CD4-positive, CD25-positive, alpha-beta regulatory T cell (primary cell): ENCODE measurements around the gene NMB. TPM values are rescaled to one million over a fixed set of nuclear protein-coding genes. Genes with fewer than 3 reads are reported as not detected.

Experiments used
- ATAC-seq, 2 donors: fragments of 150-1000 bp; cut with Tn5 transposase; one replicate each; pipeline ENCODE4 v1.10.0; 2021; ENCODE audit warnings: low read depth in 2 of 2, moderate number of reproducible peaks in 2 of 2, moderate library complexity in 1 of 2
- DNase-seq, 3 donors: peaks; one replicate each; pipeline versions ENCODE4 v3.0.0 to v3.0.0-alpha.2; 2012 to 2022; ENCODE audit warnings: mixed read lengths in 1 of 3
- H3K27ac ChIP-seq: one replicate; pipeline ENCODE4 v1.7.0; 2013; ENCODE audit warnings: mild to moderate bottlenecking, low read length; ENCODE audit not compliant: insufficient read depth, poor library complexity, severe bottlenecking
- H3K27me3 ChIP-seq: one replicate; pipeline ENCODE4 v1.7.0; 2013; ENCODE audit warnings: low read length; ENCODE audit not compliant: control insufficient read depth, insufficient read depth
- H3K36me3 ChIP-seq: one replicate; pipeline ENCODE4 v1.7.0; 2013; ENCODE audit warnings: mild to moderate bottlenecking, low read length, moderate library complexity; ENCODE audit not compliant: control insufficient read depth, insufficient read depth
- H3K4me1 ChIP-seq: 2 replicates; pipeline ENCODE4 v1.7.0; 2013; ENCODE audit warnings: mild to moderate bottlenecking, low read length; ENCODE audit not compliant: insufficient read depth, control insufficient read depth, poor library complexity, severe bottlenecking
- H3K4me3 ChIP-seq: one replicate; pipeline ENCODE4 v1.7.0; 2013; ENCODE audit warnings: low read depth, mild to moderate bottlenecking, low read length, moderate library complexity
- H3K9me3 ChIP-seq, 2 experiments: 1 replicate in 1 of 2; 2 replicates in 1 of 2; pipeline ENCODE4 v1.7.0; 2013; ENCODE audit warnings: low read length in 2 of 2, mild to moderate bottlenecking in 1 of 2, moderate library complexity in 1 of 2; ENCODE audit not compliant: control insufficient read depth in 2 of 2
- H3K27ac Mint-ChIP-seq, 3 donors: one replicate each; pipeline ENCODE4 v1.8.0; 2020 to 2022; ENCODE audit warnings: mild to moderate bottlenecking in 3 of 3, mixed read lengths in 3 of 3, moderate library complexity in 2 of 3
- H3K27me3 Mint-ChIP-seq: one replicate; pipeline ENCODE4 v1.8.0; 2022; ENCODE audit warnings: mild to moderate bottlenecking, mixed read lengths
- H3K36me3 Mint-ChIP-seq: one replicate; pipeline ENCODE4 v1.8.0; 2020; ENCODE audit warnings: mixed read lengths
- H3K4me1 Mint-ChIP-seq, 4 donors: one replicate each; pipeline ENCODE4 v1.8.0; 2020 to 2022; ENCODE audit warnings: mixed read lengths in 4 of 4, mild to moderate bottlenecking in 1 of 4
- H3K4me3 Mint-ChIP-seq, 4 donors: one replicate each; pipeline ENCODE4 v1.8.0; 2020 to 2022; ENCODE audit warnings: mild to moderate bottlenecking in 4 of 4, mixed read lengths in 4 of 4, moderate library complexity in 3 of 4
- H3K9me3 Mint-ChIP-seq, 7 donors: one replicate each; pipeline ENCODE4 v1.8.0; 2020 to 2022; ENCODE audit warnings: mixed read lengths in 7 of 7, mild to moderate bottlenecking in 3 of 7, moderate library complexity in 2 of 7
- polyA plus RNA-seq, 4 donors: library from polyadenylated mRNA; unstranded; fragments of 300-500 nt; fragmentation: Illumina TruSeq; gene quantifications; one replicate each; pipeline ENCODE4 v1.2.3, GENCODE V29; 2021
- total RNA-seq: library from RNA; stranded (reverse); gene quantifications from one replicate; pipeline ENCODE4 v1.2.3, GENCODE V29; 2022

The NMB gene
- total and polyA plus RNA-seq, 5 donors from 2014 or later = 2.2 to 7.1 (median 6.4) TPM

- peaks cover 42% of the 10 kb centered on the region for H3K36me3 Mint-ChIP-seq
- H3K36me3 ChIP-seq = peaks cover 24% of the 10 kb centered on the region
- peaks cover 0 to 12% (median 3%) of the 10 kb centered on the region in 4 donors for H3K4me1 Mint-ChIP-seq
- H3K4me3 ChIP-seq = no peak overlapping the region
- H3K27me3 Mint-ChIP-seq = no peaks in the 10 kb centered on the region
- no peak for DNase-seq
- peaks cover 18 to 24% of the 10 kb centered on the region in 2 experiments for H3K9me3 ChIP-seq
- H3K27ac ChIP-seq = no peak overlapping the region
- H3K27ac Mint-ChIP-seq = peak overlapping the region in 1 of 3 donors; percentile 58
- no peak for ATAC-seq
- H3K4me1 ChIP-seq = no peaks in the 10 kb centered on the region
- H3K27me3 ChIP-seq = no peaks in the 10 kb centered on the region
- peaks cover 0 to 20% (median 3%) of the 10 kb centered on the region in 7 donors for H3K9me3 Mint-ChIP-seq
- no peak overlapping the region for H3K4me3 Mint-ChIP-seq
These were observed 32.9 kb downstream of the NMB start for GRCh38 chr15:84625123-84625522.

GRCh38 chr15:84624359-84624758, 33.6 kb downstream of the NMB start:
- H3K9me3 Mint-ChIP-seq = peaks cover 0 to 23% (median 3%) of the 10 kb centered on the region in 7 donors
- Histone ChIP-seq H3K4me3 (no peak overlapping the region), H3K9me3 (peaks cover 20 to 24% of the 10 kb centered on the region in 2 experiments), H3K36me3 (peaks cover 24% of the 10 kb centered on the region), H3K27ac (no peak overlapping the region), H3K4me1 (no peaks in the 10 kb centered on the region), H3K27me3 (no peaks in the 10 kb centered on the region)
- no peaks in the 10 kb centered on the region for H3K27me3 Mint-ChIP-seq
- peaks cover 0 to 8% (median under 1%) of the 10 kb centered on the region in 4 donors for H3K4me1 Mint-ChIP-seq
- no peak overlapping the region for H3K4me3 Mint-ChIP-seq
- DNase-seq (no peak), ATAC-seq (no peak)
- H3K36me3 Mint-ChIP-seq = peaks cover 46% of the 10 kb centered on the region
- no peak overlapping the region for H3K27ac Mint-ChIP-seq

- Histone ChIP-seq H3K27me3 (no peaks in the 10 kb centered on the region), H3K4me1 (no peaks in the 10 kb centered on the region), H3K27ac (no peak overlapping the region), H3K4me3 (no peak overlapping the region), H3K9me3 (peaks cover 20 to 24% of the 10 kb centered on the region in 2 experiments), H3K36me3 (peaks cover 24% of the 10 kb centered on the region)
- Mint-ChIP-seq H3K4me1 (peaks cover 0 to 2% (median under 1%) of the 10 kb centered on the region in 4 donors), H3K9me3 (peaks cover 0 to 23% (median 3%) of the 10 kb centered on the region in 7 donors), H3K4me3 (no peak overlapping the region), H3K27ac (no peak overlapping the region), H3K27me3 (no peaks in the 10 kb centered on the region), H3K36me3 (peaks cover 43% of the 10 kb centered on the region)
- DNase-seq (no peak), ATAC-seq (no peak)
These were observed 36.5 kb downstream of the NMB start for GRCh38 chr15:84621358-84621979.

GRCh38 chr15:84620626-84621025, 37.4 kb downstream of the NMB start:
- peaks cover 20 to 24% of the 10 kb centered on the region in 2 experiments for H3K9me3 ChIP-seq
- no peaks in the 10 kb centered on the region for H3K27me3 ChIP-seq
- no peak for DNase-seq
- Mint-ChIP-seq H3K9me3 (peaks cover 0 to 23% (median 3%) of the 10 kb centered on the region in 7 donors), H3K27me3 (no peaks in the 10 kb centered on the region), H3K36me3 (peaks cover 48% of the 10 kb centered on the region), H3K27ac (no peak overlapping the region), H3K4me1 (peaks cover under 1 to 3% (median 2%) of the 10 kb centered on the region in 4 donors), H3K4me3 (no peak overlapping the region)
- peaks cover 24% of the 10 kb centered on the region for H3K36me3 ChIP-seq
- no peak overlapping the region for H3K27ac ChIP-seq
- no peak for ATAC-seq
- no peak overlapping the region for H3K4me3 ChIP-seq
- H3K4me1 ChIP-seq = no peaks in the 10 kb centered on the region

- no peak overlapping the region for H3K4me3 Mint-ChIP-seq
- H3K27ac ChIP-seq = no peak overlapping the region
- H3K4me1 ChIP-seq = no peaks in the 10 kb centered on the region
- H3K36me3 ChIP-seq = peaks cover 10% of the 10 kb centered on the region
- H3K9me3 ChIP-seq = peaks cover 10 to 11% of the 10 kb centered on the region in 2 experiments
- H3K4me1 Mint-ChIP-seq = peaks cover 4 to 9% (median 6%) of the 10 kb centered on the region in 4 donors
- H3K27me3 Mint-ChIP-seq = no peaks in the 10 kb centered on the region
- H3K4me3 ChIP-seq = no peak overlapping the region
- H3K9me3 Mint-ChIP-seq = peaks cover 0 to 14% (median 3%) of the 10 kb centered on the region in 7 donors
- no peak overlapping the region for H3K27ac Mint-ChIP-seq
- ATAC-seq = no peak
- H3K36me3 Mint-ChIP-seq = peaks cover 34% of the 10 kb centered on the region
- DNase-seq = no peak
- no peaks in the 10 kb centered on the region for H3K27me3 ChIP-seq
These were observed 41.8 kb downstream of the NMB start for GRCh38 chr15:84616235-84616634.

- Histone ChIP-seq H3K27me3 (no peaks in the 10 kb centered on the region), H3K4me1 (no peaks in the 10 kb centered on the region), H3K9me3 (no peaks in the 10 kb centered on the region), H3K27ac (no peak overlapping the region), H3K4me3 (no peak overlapping the region), H3K36me3 (peaks cover 12% of the 10 kb centered on the region)
- no peaks in the 10 kb centered on the region for H3K27me3 Mint-ChIP-seq
- H3K36me3 Mint-ChIP-seq = peaks cover 45% of the 10 kb centered on the region
- no peaks in the 10 kb centered on the region for H3K9me3 Mint-ChIP-seq
- ATAC-seq (no peak), DNase-seq (no peak)
- peak overlapping the region in 1 of 3 donors; percentile 56 for H3K27ac Mint-ChIP-seq
- H3K4me1 Mint-ChIP-seq = peaks cover 13 to 25% (median 14%) of the 10 kb centered on the region in 4 donors
- peak overlapping the region in 1 of 4 donors; percentile 65 for H3K4me3 Mint-ChIP-seq
These were observed 46.4 kb downstream of the NMB start for GRCh38 chr15:84611631-84612030.

GRCh38 chr15:84609818-84610525, 48.0 kb downstream of the NMB start:
- Histone ChIP-seq H3K9me3 (no peaks in the 10 kb centered on the region), H3K27ac (no peak overlapping the region), H3K4me1 (peaks cover 9% of the 10 kb centered on the region), H3K27me3 (no peaks in the 10 kb centered on the region), H3K4me3 (no peak overlapping the region), H3K36me3 (peaks cover 14% of the 10 kb centered on the region)
- Mint-ChIP-seq H3K36me3 (peaks cover 52% of the 10 kb centered on the region), H3K9me3 (no peaks in the 10 kb centered on the region), H3K4me3 (peak overlapping the region in 1 of 4 donors; percentile 11), H3K27me3 (no peaks in the 10 kb centered on the region), H3K4me1 (peaks cover 10 to 39% (median 24%) of the 10 kb centered on the region in 4 donors), H3K27ac (no peak overlapping the region)
- DNase-seq (no peak), ATAC-seq (no peak)
